ENCODE measurements around the gene GRID1.

- TF ChIP-seq CTCF (IDR thresholded peaks at IDR 0.05; ENCODE audit: insufficient read depth, low read depth, low read length) (no peak), EZH2 (IDR thresholded peaks at IDR 0.05; ENCODE audit: insufficient read depth, low read length) (no peak)
Measured at GRCh38 chr10:85679061-85679460, 687.5 kb downstream of the GRID1 start.
